GM23248 (cell line): Measurements from ENCODE around the gene GNPDA1. TPM values are rescaled to one million over a fixed set of nuclear protein-coding genes. Genes with fewer than 3 reads are reported as not detected.
"Not testable (repeated sequence)": the region's sequence is repeated elsewhere in the genome, so short reads cannot be mapped to it uniquely, and the experiment has no call there.

ENCODE experiments used
- DNase-seq: peaks from one replicate; pipeline ENCODE4 v3.0.0-alpha.2; 2015
- H2AFZ ChIP-seq: fragments of 200-600 bp; sonication (generic); 2 replicates; pipeline ENCODE4 v1.6.1; 2016; ENCODE audit warnings: antibody characterized with exemption
- H3F3A ChIP-seq: fragments of 200-600 bp; sonication (generic); 2 replicates; pipeline ENCODE4 v1.6.1; 2016; ENCODE audit warnings: mild to moderate bottlenecking, antibody characterized with exemption, mixed run types; ENCODE audit not compliant: insufficient read depth
- H3K27ac ChIP-seq: fragments of 200-600 bp; sonication (generic); 2 replicates; pipeline ENCODE4 v1.5.1; 2016; ENCODE audit warnings: mild to moderate bottlenecking
- H3K27me3 ChIP-seq: fragments of 200-600 bp; sonication (generic); replicated peaks from 2 replicates; pipeline ENCODE4 v1.6.1; 2016; ENCODE audit warnings: mild to moderate bottlenecking; ENCODE audit not compliant: insufficient read depth
- H3K36me3 ChIP-seq: fragments of 200-600 bp; sonication (generic); 2 replicates; pipeline ENCODE4 v1.6.1; 2016; ENCODE audit warnings: low read depth, mild to moderate bottlenecking
- H3K4me1 ChIP-seq: fragments of 200-600 bp; sonication (generic); 2 replicates; pipeline ENCODE4 v1.6.1; 2016; ENCODE audit warnings: mild to moderate bottlenecking; ENCODE audit not compliant: insufficient read depth
- H3K4me2 ChIP-seq: fragments of 200-600 bp; sonication (generic); one replicate; pipeline ENCODE4 v1.6.1; 2016; ENCODE audit warnings: mild to moderate bottlenecking; ENCODE audit not compliant: unreplicated experiment
- H3K4me3 ChIP-seq: fragments of 200-600 bp; sonication (generic); 2 replicates; pipeline ENCODE4 v1.5.1; 2016; ENCODE audit warnings: mild to moderate bottlenecking
- H3K79me2 ChIP-seq: fragments of 200-600 bp; sonication (generic); 2 replicates; pipeline ENCODE4 v1.6.1; 2016; ENCODE audit warnings: mild to moderate bottlenecking; ENCODE audit not compliant: insufficient read depth
- H3K9ac ChIP-seq: fragments of 200-600 bp; sonication (generic); 2 replicates; pipeline ENCODE4 v1.6.1; 2016; ENCODE audit warnings: mild to moderate bottlenecking
- H3K9me2 ChIP-seq: fragments of 200-600 bp; sonication (generic); 2 replicates; pipeline ENCODE4 v1.6.1; 2016; ENCODE audit warnings: mixed run types, mild to moderate bottlenecking, moderate library complexity; ENCODE audit not compliant: insufficient read depth
- H3K9me3 ChIP-seq: fragments of 200-600 bp; sonication (generic); one replicate; pipeline ENCODE4 v1.6.1; 2017; ENCODE audit warnings: low read depth
- H4K20me1 ChIP-seq: fragments of 200-600 bp; sonication (generic); 2 replicates; pipeline ENCODE4 v1.6.0; 2016; ENCODE audit not compliant: insufficient read depth
- EZH2 ChIP-seq: fragments of 200-600 bp; sonication (generic); IDR thresholded peaks from 2 replicates; pipeline ENCODE4 v1.6.1; 2018; ENCODE audit warnings: antibody characterized with exemption, mild to moderate bottlenecking; ENCODE audit not compliant: insufficient read depth, poor library complexity, severe bottlenecking
- EZH2phosphoT487 ChIP-seq: fragments of 200-600 bp; sonication (generic); IDR thresholded peaks from 2 replicates; pipeline ENCODE4 v1.6.1; 2018; ENCODE audit warnings: antibody characterized with exemption, moderate library complexity, mild to moderate bottlenecking, low read depth; ENCODE audit not compliant: insufficient read depth
- WGBS, 2 experiments: methylation state at CpG; one replicate each; pipeline ENCODE4 v1.1.6; 2015 to 2017; ENCODE audit warnings: low lambda C conversion rate in 2 of 2, low coverage in 1 of 2; ENCODE audit errors: missing lambda C conversion rate in 2 of 2; 5-methylcytosine and 5-hydroxymethylcytosine counted together
- in situ Hi-C: fragments of 300-500 bp; cut with MboI; formaldehyde crosslinking; loops from 2 replicates; pipeline ENCODE4 v1.15.0; 2020
- polyA plus RNA-seq: library from polyadenylated mRNA; unstranded; fragments of >200 nt; fragmentation: Nextera tagmentation; extraction: Ambion mirVana; gene quantifications from 2 replicates; pipeline ENCODE4 v1.2.1, GENCODE V29; 2016
- total RNA-seq: library from RNA; depleted of rRNA; stranded (reverse); fragments of >200 nt; shearing (Covaris generic); gene quantifications from 2 replicates; pipeline ENCODE4 v1.2.3, GENCODE V29; 2014

Gene GNPDA1
- total and polyA plus RNA-seq, 2 experiments from 2014 or later: 27.6 to 28.7 TPM

DNA sequence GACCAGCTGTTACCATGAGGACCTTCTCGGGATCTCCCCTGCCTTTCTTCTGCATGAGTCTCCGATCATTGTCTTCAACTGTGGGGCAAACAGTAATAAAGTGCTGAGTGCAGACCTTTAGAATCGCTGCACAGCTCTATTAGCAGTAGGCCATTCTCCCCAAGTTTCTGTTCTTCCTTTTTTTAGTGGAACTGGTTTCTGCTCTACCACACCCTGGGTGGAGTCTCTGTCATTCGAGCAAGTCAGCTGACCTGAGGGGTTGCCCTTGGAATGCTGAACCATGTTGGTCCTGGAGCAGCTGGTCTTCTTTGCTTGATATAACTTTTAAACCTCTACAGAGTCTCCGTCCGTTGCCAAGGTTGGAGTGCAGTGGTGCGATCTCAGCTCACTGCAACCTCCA, 33.4 kb upstream of the GNPDA1 start:
- Histone ChIP-seq H3K4me2 (no peak overlapping the region), H4K20me1 (no peaks in the 10 kb centered on the region), H2AFZ (no peak overlapping the region), H3K9me3 (no peaks in the 10 kb centered on the region), H3K9ac (no peak overlapping the region), H3K27me3 (no peaks in the 10 kb centered on the region), H3K79me2 (no peaks in the 10 kb centered on the region), H3K4me1 (no peaks in the 10 kb centered on the region), H3K4me3 (no peak overlapping the region), H3K9me2 (no peaks in the 10 kb centered on the region), H3K36me3 (no peaks in the 10 kb centered on the region), H3K27ac (no peak overlapping the region), H3F3A (no peaks in the 10 kb centered on the region)
- in situ Hi-C loops: no loop called here
- DNase-seq: no peak
- 70 to 74% methylated on average over 7 of the region's 7 CpGs for WGBS, 2 experiments
- no peak for TF ChIP-seq EZH2
- no peak for TF ChIP-seq EZH2phosphoT487

GRCh38 chr5:142040881-142041280, 28.1 kb upstream of the GNPDA1 start:
- H3K36me3 ChIP-seq, H4K20me1 ChIP-seq, H3K9ac ChIP-seq, H3K4me2 ChIP-seq, in situ Hi-C loops, H3K27me3 ChIP-seq, H2AFZ ChIP-seq, H3K9me3 ChIP-seq, H3F3A ChIP-seq, H3K4me3 ChIP-seq, H3K4me1 ChIP-seq, H3K9me2 ChIP-seq, H3K79me2 ChIP-seq, DNase-seq, H3K27ac ChIP-seq: not testable (repeated sequence)
- 73 to 81% methylated on average over 6 of the region's 6 CpGs for WGBS, 2 experiments

DNA sequence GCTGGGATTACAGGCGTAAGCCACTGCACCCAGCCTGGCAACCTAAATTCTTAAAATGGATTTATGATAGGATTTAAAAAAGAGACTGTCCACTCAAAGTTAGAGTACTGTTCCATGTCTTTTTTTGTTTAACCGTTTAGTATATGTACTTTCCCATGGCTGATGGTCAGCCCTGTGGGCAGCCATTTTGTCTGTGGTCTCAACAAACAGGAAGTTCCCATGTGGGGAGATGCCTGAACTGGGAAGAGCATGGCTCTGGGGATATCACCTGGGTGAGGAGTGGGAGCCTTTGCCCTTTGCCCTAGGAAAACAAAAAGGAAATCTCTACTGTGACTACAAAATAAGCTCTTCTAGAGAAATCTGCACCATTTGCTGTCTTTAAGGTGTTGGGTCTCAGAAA, 27.5 kb upstream of the GNPDA1 start:
- Histone ChIP-seq H3K4me2 (no peak overlapping the region), H3K79me2 (no peaks in the 10 kb centered on the region), H3F3A (no peaks in the 10 kb centered on the region), H3K9me3 (no peaks in the 10 kb centered on the region), H2AFZ (no peak overlapping the region), H3K9me2 (no peaks in the 10 kb centered on the region), H3K27ac (no peak overlapping the region), H3K4me1 (no peaks in the 10 kb centered on the region), H3K4me3 (no peak overlapping the region), H4K20me1 (no peaks in the 10 kb centered on the region), H3K36me3 (no peaks in the 10 kb centered on the region), H3K9ac (no peak overlapping the region), H3K27me3 (no peaks in the 10 kb centered on the region)
- no peak for DNase-seq
- WGBS, 2 experiments: 82 to 90% methylated on average over 2 of the region's 2 CpGs
- in situ Hi-C loops: no loop called here
- no peak for TF ChIP-seq EZH2phosphoT487
- TF ChIP-seq EZH2: no peak

DNA sequence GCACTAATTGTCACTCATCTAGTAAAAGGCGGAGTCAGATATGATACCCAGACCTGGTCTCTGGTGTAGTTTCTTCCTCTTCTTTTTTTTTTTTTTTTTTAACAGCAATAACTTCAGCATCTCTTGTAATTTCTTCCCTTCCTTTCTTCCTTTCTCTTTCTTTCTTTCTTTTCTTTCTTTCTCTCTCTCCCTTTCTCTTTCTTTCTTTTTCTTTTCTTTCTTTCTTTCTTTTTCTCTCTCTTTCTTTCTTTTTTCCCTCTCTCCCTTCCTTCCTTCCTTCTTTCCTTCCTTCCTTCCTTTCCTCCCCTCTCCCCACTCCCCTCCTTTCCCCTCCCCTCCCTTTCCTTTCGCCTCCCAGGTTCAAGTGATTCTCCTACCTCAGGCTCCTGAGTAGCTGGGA, 25.9 kb upstream of the GNPDA1 start:
- Histone ChIP-seq H3K9me3 (no peaks in the 10 kb centered on the region), H3F3A (no peaks in the 10 kb centered on the region), H3K9me2 (no peaks in the 10 kb centered on the region), H3K4me1 (no peaks in the 10 kb centered on the region), H3K36me3 (no peaks in the 10 kb centered on the region), H3K4me3 (no peak overlapping the region), H2AFZ (no peak overlapping the region), H3K4me2 (no peak overlapping the region), H3K9ac (no peak overlapping the region), H3K79me2 (no peaks in the 10 kb centered on the region), H4K20me1 (no peaks in the 10 kb centered on the region), H3K27ac (no peak overlapping the region), H3K27me3 (no peaks in the 10 kb centered on the region)
- DNase-seq: no peak
- WGBS, 2 experiments: 81 to 86% methylated on average over 2 of the region's 2 CpGs
- TF ChIP-seq EZH2 (no peak), EZH2phosphoT487 (no peak)
- in situ Hi-C loops: no loop called here

DNA sequence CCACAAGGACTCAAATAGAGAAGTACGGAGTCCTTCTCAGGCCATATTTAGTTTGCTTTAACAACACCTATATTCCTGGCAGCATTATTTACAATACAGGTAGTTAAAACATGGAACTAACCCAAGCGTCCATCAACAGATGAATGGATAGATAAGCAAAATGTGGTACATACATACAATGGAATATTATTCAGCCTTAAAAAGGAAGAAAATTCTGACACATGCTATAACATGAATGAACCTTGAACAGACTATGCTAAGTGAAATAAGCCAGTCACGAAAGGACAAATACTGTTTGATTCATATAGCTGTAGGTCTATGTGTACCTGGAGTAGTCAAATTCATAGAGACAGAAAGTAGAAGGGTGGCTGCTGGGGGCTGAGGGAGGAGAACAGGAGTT, 24.8 kb upstream of the GNPDA1 start:
- H3K79me2 ChIP-seq, in situ Hi-C loops, H2AFZ ChIP-seq, DNase-seq, H4K20me1 ChIP-seq, H3K27ac ChIP-seq, H3K27me3 ChIP-seq, H3K4me3 ChIP-seq, H3K36me3 ChIP-seq, H3K4me2 ChIP-seq, H3K4me1 ChIP-seq, H3K9ac ChIP-seq, H3F3A ChIP-seq, H3K9me3 ChIP-seq, H3K9me2 ChIP-seq: not testable (repeated sequence)
- WGBS, 2 experiments: 69 to 73% methylated on average over 3 of the region's 3 CpGs
